T-helper 17 cell (primary cell): ENCODE data around the gene SLC37A3. TPM values are rescaled to one million over a fixed set of nuclear protein-coding genes. Genes with fewer than 3 reads are reported as not detected.
A peak's percentile ranks its signal among the peaks of the same experiment; 100 is the strongest.
"Not testable (repeated sequence)": the region's sequence is repeated elsewhere in the genome, so short reads cannot be mapped to it uniquely, and the experiment has no call there.

Experiments
- ATAC-seq: fragments of 150-1000 bp; cut with Tn5 transposase; 2 replicates; pipeline ENCODE4 v1.10.0; 2021; ENCODE audit warnings: mild to moderate bottlenecking, moderate library complexity
- DNase-seq, 3 donors: peaks; one replicate each; pipeline versions ENCODE4 v3.0.0 to v3.0.0-alpha.2; 2020 to 2021
- H3K9me3 ChIP-seq: one replicate; pipeline ENCODE4 v1.7.0; 2013; ENCODE audit warnings: low read length, mild to moderate bottlenecking; ENCODE audit not compliant: control insufficient read depth, poor library complexity, severe bottlenecking
- H3K27ac Mint-ChIP-seq: one replicate; pipeline ENCODE4 v1.8.0; 2022; ENCODE audit warnings: mild to moderate bottlenecking, moderate library complexity, mixed read lengths
- H3K27me3 Mint-ChIP-seq: one replicate; pipeline ENCODE4 v1.8.0; 2022; ENCODE audit warnings: mixed read lengths
- H3K36me3 Mint-ChIP-seq: one replicate; pipeline ENCODE4 v1.8.0; 2022; ENCODE audit warnings: low read depth, mixed read lengths
- H3K4me1 Mint-ChIP-seq: one replicate; pipeline ENCODE4 v1.8.0; 2022; ENCODE audit warnings: mild to moderate bottlenecking, mixed read lengths
- H3K4me3 Mint-ChIP-seq: one replicate; pipeline ENCODE4 v1.8.0; 2022; ENCODE audit warnings: mild to moderate bottlenecking, moderate library complexity, mixed read lengths
- total RNA-seq, 4 donors: library from RNA in 2 of 4; stranded (reverse) in 2 of 4; gene quantifications; one replicate each; pipeline ENCODE4 v1.2.3 and lab custom pipeline; 2022 to 2026

Gene SLC37A3
- total RNA-seq, 2 donors from 2014 or later: 23.8 to 26.4 TPM

DNA sequence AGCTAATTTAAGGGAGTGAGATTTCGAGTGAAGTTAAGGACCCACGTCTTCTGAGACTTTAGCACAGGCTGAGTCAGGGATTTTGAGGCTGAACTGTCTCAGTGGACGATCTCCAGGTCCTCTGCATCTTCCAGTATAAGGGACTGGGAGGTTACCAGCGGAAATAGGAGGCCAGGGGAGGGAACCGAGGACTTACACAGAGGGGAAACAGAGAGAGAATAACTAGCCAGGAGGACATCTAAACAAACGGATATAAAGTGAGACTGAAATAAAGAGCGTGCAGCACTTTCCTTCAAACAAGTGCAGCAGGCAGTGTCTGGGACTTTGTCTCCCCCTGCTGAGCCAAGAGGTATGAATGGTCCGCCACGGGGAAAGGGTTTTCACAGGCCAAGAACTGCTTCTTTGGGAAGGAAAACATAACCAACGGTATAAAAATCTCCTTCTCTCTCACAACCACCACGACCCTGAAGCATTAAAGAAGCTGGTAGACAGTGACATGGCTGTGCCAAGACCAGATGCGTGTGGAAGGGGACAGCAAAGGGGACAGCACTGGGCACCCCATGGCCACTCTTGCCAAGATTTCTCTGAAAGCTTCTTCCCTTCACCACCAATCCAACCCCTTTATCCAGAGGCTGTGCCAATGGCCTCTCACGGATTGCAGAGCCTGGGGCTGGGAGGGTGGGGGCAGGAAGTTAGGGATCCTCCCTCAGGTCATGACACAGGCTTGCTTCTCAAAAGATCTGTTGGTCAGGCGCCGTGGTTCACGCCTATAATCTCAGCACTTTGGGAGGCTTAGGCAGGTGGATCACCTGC lies 72.0 kb downstream of the SLC37A3 start:
- H3K9me3 ChIP-seq: no peaks in the 10 kb centered on the region
- DNase-seq (peak in 1 of 3 donors; percentile 23), ATAC-seq (peak; percentile 82)
- Mint-ChIP-seq H3K36me3 (peaks cover 5% of the 10 kb centered on the region), H3K4me3 (no peak overlapping the region), H3K27me3 (no peaks in the 10 kb centered on the region), H3K4me1 (peaks cover 2% of the 10 kb centered on the region), H3K27ac (no peak overlapping the region)

DNA sequence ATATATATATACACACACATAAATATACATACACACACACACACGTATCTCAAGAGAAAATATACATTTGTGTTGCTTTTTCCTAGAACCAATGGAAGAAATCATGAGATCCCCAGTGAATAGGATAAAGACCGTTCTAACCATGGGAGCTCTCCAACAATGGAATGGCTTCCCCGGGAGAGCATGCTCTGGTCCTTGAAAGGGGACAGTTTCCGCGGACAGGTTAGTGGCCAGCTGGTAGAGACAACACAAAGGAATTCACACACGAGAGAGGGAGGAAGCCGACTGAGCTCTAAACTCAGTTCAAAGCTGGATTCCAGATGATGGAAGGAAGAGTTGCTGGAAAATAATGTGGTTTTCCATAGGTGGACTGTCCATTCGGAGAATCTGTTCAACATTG lies 72.7 kb downstream of the SLC37A3 start:
- Mint-ChIP-seq H3K4me1 (no peaks in the 10 kb centered on the region), H3K27me3 (no peaks in the 10 kb centered on the region), H3K27ac (no peak overlapping the region), H3K4me3 (no peak overlapping the region), H3K36me3 (peaks cover 2% of the 10 kb centered on the region)
- no peaks in the 10 kb centered on the region for H3K9me3 ChIP-seq
- ATAC-seq (no peak), DNase-seq (no peak)

DNA sequence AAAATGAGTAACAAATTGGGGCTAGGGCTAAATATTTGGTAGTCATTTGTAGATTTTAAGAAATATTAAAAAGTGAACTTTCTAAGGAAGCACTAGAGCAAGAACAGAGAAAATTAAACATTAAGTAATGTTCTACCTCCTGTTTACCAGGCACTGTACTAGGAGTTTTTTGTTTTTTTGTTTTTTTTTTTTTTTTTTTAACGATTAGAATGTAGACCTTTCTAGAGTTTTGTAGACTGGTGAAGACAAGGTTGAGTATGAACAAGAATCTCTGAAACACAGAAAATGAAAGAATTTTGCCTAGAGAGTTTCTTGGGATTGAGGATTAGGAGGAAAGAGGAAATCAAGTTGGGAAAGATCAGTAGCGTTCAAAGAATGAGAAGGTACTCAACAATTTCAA lies 73.6 kb downstream of the SLC37A3 start:
- ATAC-seq: no peak
- Mint-ChIP-seq H3K4me1 (no peaks in the 10 kb centered on the region), H3K36me3 (no peaks in the 10 kb centered on the region), H3K4me3 (no peak overlapping the region), H3K27ac (no peak overlapping the region), H3K27me3 (no peaks in the 10 kb centered on the region)
- no peaks in the 10 kb centered on the region for H3K9me3 ChIP-seq
- DNase-seq: no peak

DNA sequence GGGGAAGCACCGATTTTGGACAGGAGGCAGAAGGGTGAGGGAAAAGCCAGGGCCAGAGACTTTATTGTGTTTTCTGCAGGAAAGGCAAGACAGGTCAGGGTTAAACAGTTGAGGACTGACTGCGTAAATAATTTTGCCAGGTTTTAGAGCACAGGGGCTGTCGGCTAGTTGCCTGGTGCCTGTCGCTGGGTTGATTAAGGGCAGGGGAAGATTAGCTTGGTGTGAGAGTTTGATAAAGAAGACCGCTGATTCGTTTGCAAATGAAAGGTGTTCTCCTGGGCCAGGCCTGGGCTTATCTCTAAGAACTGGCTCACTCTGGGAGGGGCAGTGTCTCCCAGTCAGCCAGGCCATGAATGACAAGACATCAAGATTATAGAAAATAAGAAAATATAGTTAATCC lies 75.6 kb downstream of the SLC37A3 start:
- no peak overlapping the region for H3K4me3 Mint-ChIP-seq
- H3K27me3 Mint-ChIP-seq: peaks cover under 1% of the 10 kb centered on the region
- ATAC-seq (no peak), DNase-seq (no peak)
- H3K27ac Mint-ChIP-seq: no peak overlapping the region
- no peaks in the 10 kb centered on the region for H3K9me3 ChIP-seq
- H3K36me3 Mint-ChIP-seq: no peaks in the 10 kb centered on the region
- H3K4me1 Mint-ChIP-seq: peaks cover 2% of the 10 kb centered on the region

DNA sequence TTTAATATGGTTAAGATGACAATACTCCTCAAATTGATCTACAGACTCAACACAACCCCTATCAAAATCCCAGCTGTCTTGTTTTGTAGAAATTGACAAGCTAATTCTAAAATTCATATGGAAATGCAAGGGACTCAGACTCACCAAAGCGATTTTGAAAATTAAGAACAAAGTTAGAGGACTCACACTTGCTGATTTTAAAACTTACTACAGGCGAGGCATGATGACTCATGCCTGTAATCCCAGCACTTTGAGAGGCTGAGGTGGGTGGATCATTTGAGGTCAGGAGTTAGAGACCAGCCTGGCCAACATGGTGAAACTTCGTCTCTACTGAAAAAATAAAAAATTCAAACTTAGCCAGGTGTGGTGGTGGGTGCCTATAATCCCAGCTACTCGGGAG lies 78.3 kb downstream of the SLC37A3 start:
- H3K27me3 Mint-ChIP-seq, H3K36me3 Mint-ChIP-seq, ATAC-seq, H3K4me3 Mint-ChIP-seq, DNase-seq, H3K27ac Mint-ChIP-seq, H3K4me1 Mint-ChIP-seq, H3K9me3 ChIP-seq: not testable (repeated sequence)

DNA sequence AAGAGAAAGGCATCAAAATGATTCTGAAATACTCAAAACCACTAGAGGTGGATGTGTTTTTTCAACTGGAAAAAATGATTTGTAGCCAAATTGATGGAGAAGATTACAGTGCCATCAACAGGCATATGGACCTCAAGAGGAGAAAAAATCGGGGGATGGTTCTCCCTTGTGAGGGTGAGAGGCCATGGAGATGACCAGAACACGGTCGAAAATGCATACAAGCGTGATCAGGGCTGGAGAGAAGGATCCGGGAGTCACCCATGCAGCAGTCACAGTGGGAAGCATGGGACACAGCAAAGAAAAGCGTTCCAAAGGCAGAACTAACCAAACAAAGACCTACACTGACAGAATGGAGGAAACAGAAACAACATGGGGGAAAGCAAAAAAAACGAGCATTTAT lies 80.3 kb downstream of the SLC37A3 start:
- H3K27ac Mint-ChIP-seq: peak overlapping the region; percentile 10
- H3K9me3 ChIP-seq: no peaks in the 10 kb centered on the region
- ATAC-seq (no peak), DNase-seq (no peak)
- no peak overlapping the region for H3K4me3 Mint-ChIP-seq
- H3K4me1 Mint-ChIP-seq: peaks cover 5% of the 10 kb centered on the region
- peaks cover 9% of the 10 kb centered on the region for H3K27me3 Mint-ChIP-seq
- no peaks in the 10 kb centered on the region for H3K36me3 Mint-ChIP-seq

DNA sequence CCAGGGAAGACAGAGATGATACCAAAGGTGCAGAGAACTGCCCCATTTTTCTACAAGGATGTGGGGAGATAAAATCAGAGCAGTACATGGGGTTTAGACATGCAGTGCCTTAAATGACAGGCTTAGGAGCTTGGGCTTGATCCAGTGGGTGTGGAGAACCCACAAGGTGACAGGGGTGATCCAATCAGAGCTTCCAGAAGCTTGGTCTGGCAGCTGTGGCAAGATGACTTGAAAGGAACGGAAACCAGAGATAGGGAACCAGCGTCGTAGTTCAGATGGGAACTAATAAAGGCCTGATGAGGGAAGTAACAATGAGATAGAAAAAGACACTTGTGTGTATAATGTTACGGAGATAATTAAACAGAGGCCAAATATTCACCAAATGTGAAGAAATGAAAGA lies 80.7 kb downstream of the SLC37A3 start:
- H3K36me3 Mint-ChIP-seq: no peaks in the 10 kb centered on the region
- H3K27me3 Mint-ChIP-seq: peaks cover 9% of the 10 kb centered on the region
- peak overlapping the region; percentile 10 for H3K27ac Mint-ChIP-seq
- no peak for ATAC-seq
- DNase-seq: no peak
- H3K4me3 Mint-ChIP-seq: no peak overlapping the region
- peaks cover 5% of the 10 kb centered on the region for H3K4me1 Mint-ChIP-seq
- H3K9me3 ChIP-seq: no peaks in the 10 kb centered on the region

DNA sequence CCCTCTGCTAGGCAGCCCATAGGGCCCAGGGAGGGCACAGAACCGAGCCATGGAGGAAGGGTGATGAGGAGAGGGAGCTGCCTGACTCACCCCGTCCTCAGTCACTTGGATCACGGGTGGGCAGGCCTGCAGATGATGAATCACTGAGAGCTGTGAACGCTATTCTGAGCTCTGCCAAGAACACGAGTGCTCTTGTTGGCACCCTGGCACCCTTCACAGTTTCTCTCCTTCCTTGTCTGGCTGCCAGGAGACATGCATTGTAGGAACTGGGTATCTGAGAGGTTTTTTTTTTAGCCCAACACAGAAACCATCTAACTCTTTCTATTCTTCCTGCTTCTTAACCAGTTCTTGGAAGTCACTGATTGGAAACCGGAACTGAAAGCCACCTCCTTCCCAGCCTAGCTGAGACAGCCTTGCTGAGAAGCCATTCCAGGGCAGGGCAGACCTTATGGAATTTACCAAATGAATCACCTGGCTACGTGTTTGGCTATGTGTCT lies 82.1 kb downstream of the SLC37A3 start:
- no peaks in the 10 kb centered on the region for H3K9me3 ChIP-seq
- ATAC-seq (peak; percentile 42), DNase-seq (no peak)
- H3K27me3 Mint-ChIP-seq: peaks cover 9% of the 10 kb centered on the region
- H3K4me1 Mint-ChIP-seq: peaks cover 5% of the 10 kb centered on the region
- H3K4me3 Mint-ChIP-seq: no peak overlapping the region
- no peaks in the 10 kb centered on the region for H3K36me3 Mint-ChIP-seq
- no peak overlapping the region for H3K27ac Mint-ChIP-seq

DNA sequence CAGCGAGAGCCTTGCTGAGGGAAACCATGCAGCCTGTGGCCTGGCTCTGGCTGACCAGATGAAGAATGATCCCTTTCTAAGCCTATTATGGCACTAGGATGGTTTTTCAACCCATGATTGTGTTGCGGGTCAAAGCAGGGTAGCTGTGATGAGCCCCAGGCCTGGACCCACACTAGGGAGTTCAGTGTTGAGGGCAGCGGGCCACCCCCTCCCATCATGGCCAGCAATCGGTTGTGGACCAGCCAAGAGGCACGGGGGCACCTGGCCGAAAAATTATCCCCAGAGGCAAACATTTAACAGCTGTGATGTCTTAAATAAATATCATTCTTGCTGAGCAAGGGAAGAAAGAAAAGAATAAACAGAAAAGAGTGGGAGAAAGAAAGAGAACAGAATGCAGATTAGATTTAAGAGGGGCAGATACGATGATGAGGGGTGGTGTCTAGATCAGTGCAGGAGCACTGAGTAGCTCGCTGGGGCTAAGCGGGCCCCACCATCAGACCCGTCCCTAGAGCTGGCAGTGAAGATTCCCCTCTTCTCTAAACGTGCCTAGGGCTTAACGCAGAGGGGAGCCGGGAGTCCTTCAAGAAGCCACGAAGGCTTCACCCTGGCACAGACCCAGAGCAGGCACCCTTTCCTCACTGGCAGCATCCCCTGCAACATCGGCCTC lies 82.7 kb downstream of the SLC37A3 start:
- no peak overlapping the region for H3K27ac Mint-ChIP-seq
- ATAC-seq (no peak), DNase-seq (no peak)
- H3K27me3 Mint-ChIP-seq: peaks cover 9% of the 10 kb centered on the region
- no peak overlapping the region for H3K4me3 Mint-ChIP-seq
- no peaks in the 10 kb centered on the region for H3K9me3 ChIP-seq
- peaks cover 6% of the 10 kb centered on the region for H3K4me1 Mint-ChIP-seq
- H3K36me3 Mint-ChIP-seq: peaks cover under 1% of the 10 kb centered on the region

DNA sequence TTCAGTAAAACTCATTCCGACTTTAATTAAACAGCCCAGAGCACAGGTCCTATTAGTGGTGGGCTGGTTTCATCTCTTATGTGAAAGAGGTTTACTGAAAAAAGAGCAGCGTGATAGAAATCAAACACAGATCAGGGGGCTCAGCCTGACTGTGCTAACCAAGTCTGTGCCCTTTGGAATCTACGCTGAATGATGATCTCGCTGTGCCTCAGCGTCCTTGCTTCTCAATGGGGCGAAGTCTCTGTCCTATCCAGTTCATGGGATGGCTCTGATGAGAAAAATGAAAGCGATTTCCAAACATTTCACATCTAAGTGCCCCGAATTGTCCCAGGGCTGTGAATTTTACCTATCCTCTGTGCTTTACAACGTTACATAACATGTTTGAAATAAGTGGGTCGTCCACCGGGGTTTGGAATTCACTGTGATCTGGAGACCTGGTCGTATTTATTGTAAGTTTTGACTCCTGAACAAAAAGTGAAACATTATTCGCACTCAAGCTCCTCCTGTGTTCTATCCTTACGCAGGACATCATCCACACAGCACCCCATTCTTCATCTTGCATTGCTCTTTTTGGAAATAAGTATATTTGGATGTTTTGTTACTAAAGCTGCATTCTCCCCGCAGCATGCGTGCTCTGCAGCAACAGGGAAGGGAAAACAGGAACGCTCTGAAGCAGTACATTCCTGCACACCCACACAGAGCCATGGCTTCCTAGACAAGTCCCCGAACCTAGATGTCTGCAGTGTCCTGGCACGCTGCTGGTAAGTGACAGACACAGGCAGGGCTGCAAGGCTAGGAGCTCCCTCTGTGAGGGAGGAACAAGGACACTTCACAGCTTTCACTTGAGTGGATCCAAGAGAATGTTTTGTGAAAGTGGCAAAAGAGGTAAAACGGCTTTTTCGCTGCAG lies 83.5 kb downstream of the SLC37A3 start:
- Mint-ChIP-seq H3K4me1 (peaks cover 7% of the 10 kb centered on the region), H3K27me3 (peaks cover 9% of the 10 kb centered on the region), H3K36me3 (peaks cover 2% of the 10 kb centered on the region), H3K4me3 (no peak overlapping the region), H3K27ac (no peak overlapping the region)
- no peak for ATAC-seq
- no peak for DNase-seq
- no peaks in the 10 kb centered on the region for H3K9me3 ChIP-seq

DNA sequence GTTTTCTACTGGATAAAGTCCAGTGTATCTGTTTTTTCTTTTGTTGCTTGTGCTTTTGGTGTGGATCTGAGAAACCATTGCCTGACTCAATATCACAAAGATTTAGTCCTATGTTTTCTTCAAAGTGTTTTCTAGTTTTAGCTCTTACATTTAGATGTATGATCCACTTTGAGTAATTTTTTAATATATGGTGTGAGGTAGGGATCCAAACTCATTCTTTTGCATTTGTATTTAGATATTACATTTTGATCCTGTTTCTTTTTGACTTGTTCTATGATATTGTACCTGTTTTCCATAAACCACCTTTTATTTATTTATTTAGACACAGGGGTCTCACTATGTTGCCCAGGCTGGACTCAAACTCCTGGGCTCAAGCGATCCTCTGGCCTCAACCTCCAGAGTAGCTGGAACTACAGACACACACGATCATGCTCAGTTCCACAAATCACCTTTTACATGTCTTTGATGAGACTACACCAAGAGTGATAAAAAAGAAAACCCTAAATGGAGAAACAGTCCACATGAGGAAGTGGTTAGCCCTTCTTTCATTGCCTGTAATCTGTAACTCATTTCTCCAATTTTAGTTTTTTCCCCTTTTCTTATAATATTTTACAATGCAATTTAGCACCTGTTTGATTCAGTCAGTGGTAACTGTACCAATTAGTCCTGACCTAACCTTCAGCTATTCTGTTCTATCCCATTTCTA lies 86.0 kb downstream of the SLC37A3 start:
- H3K27me3 Mint-ChIP-seq: peaks cover 10% of the 10 kb centered on the region
- ATAC-seq (no peak), DNase-seq (no peak)
- peaks cover 5% of the 10 kb centered on the region for H3K4me1 Mint-ChIP-seq
- H3K4me3 Mint-ChIP-seq: no peak overlapping the region
- peaks cover 2% of the 10 kb centered on the region for H3K36me3 Mint-ChIP-seq
- no peaks in the 10 kb centered on the region for H3K9me3 ChIP-seq
- no peak overlapping the region for H3K27ac Mint-ChIP-seq

DNA sequence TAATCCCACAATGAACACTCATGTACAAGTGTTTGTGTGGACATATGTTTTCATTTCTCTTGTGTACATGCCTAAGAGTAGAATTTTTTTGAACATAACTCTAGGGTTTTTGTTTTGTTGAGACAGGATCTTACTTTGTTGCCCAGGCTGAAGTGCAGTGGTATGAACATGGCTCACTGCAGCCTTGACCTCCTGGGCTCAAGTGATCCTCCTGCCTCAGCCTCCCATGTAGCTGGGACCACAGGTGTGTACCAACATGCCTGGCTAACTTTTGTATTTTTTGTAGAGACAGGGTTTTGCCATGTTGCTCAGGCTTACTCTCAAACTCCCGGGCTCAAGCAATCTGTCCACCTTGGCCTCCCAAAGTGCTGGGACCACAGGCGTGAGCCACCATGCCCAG lies 87.2 kb downstream of the SLC37A3 start:
- not testable (repeated sequence) for ATAC-seq, H3K4me3 Mint-ChIP-seq, H3K27ac Mint-ChIP-seq, DNase-seq, H3K27me3 Mint-ChIP-seq, H3K9me3 ChIP-seq, H3K36me3 Mint-ChIP-seq, H3K4me1 Mint-ChIP-seq
